ENCODE measurements around the gene ACAD9.

ACAD9 gene

GRCh38 chr3:128929364-128929763 is 49.9 kb downstream of the ACAD9 start:
- no peak for DNase-seq (ENCODE audit: low read depth)
- H3K4me3 ChIP-seq (ENCODE audit: low read length) = no peak overlapping the region
- TF ChIP-seq CTCF (conservative IDR thresholded peaks at IDR 0.05; ENCODE audit: low read depth, low read length) = no peak

GRCh38 chr3:128931046-128931445 is 51.6 kb downstream of the ACAD9 start:
- no peak for TF ChIP-seq CTCF (conservative IDR thresholded peaks at IDR 0.05; ENCODE audit: low read depth, low read length)
- DNase-seq (ENCODE audit: low read depth) = no peak
- no peak overlapping the region for H3K4me3 ChIP-seq (ENCODE audit: low read length)

- no peak overlapping the region for H3K4me3 ChIP-seq (ENCODE audit: low read length)
- no peak for TF ChIP-seq CTCF (conservative IDR thresholded peaks at IDR 0.05; ENCODE audit: low read depth, low read length)
- DNase-seq (ENCODE audit: low read depth) = no peak
Measured at GRCh38 chr3:128932516-128933212, 53.2 kb downstream of the ACAD9 start.

- no peak for TF ChIP-seq CTCF (conservative IDR thresholded peaks at IDR 0.05; ENCODE audit: low read depth, low read length)
- DNase-seq (ENCODE audit: low read depth) = no peak
- no peak overlapping the region for H3K4me3 ChIP-seq (ENCODE audit: low read length)
Measured at GRCh38 chr3:128933213-128933921, 53.9 kb downstream of the ACAD9 start.

GRCh38 chr3:128933922-128934253 is 54.5 kb downstream of the ACAD9 start:
- DNase-seq (ENCODE audit: low read depth) = no peak
- TF ChIP-seq CTCF (conservative IDR thresholded peaks at IDR 0.05; ENCODE audit: low read depth, low read length) = no peak
- H3K4me3 ChIP-seq (ENCODE audit: low read length) = no peak overlapping the region

- H3K4me3 ChIP-seq (ENCODE audit: low read length) = no peak overlapping the region
- no peak for DNase-seq (ENCODE audit: low read depth)
- no peak for TF ChIP-seq CTCF (conservative IDR thresholded peaks at IDR 0.05; ENCODE audit: low read depth, low read length)
Measured at GRCh38 chr3:128935922-128936321, 56.5 kb downstream of the ACAD9 start.

GRCh38 chr3:128936341-128936740 is 56.9 kb downstream of the ACAD9 start:
- H3K4me3 ChIP-seq (ENCODE audit: low read length) = no peak overlapping the region
- TF ChIP-seq CTCF (conservative IDR thresholded peaks at IDR 0.05; ENCODE audit: low read depth, low read length) = no peak
- DNase-seq (ENCODE audit: low read depth) = no peak

Measured in retinal pigment epithelial cell (primary cell).